Measurements from ENCODE around the gene RMP24. TPM values are rescaled to one million over a fixed set of nuclear protein-coding genes. Genes with fewer than 3 reads are reported as not detected.

The RMP24 gene

Small RNA genes lying within 50 kb of the gene (microRNA-seq; reads per million reads assigned to microRNA genes)
- gene MIR3929 = 4.3 reads per million, percentile 29 among the genes with 10 or more reads in this experiment

Small RNA genes lying within 50 kb of the gene (small RNA-seq; reads per million reads assigned to genes)
- gene MIR3929 (ENCODE audit: insufficient read depth in 2 of 3, insufficient read length in 3 of 3, low read depth in 2 of 3, low replicate concordance in 1 of 3) = 0 to 2.9 (median 1.6) reads per million in 3 experiments

Other genes starting within 250 kb of the RMP24 start
- gene RPRD1A, start 94.9 kb downstream of the RMP24 start, total RNA-seq (2016; rRNA removed; fragmentation: Illumina TruSeq; extraction: Trizol) = 78.2 and 105 TPM in 2 replicates
- gene RPRD1A, start 94.9 kb downstream of the RMP24 start, polyA plus RNA-seq (2011; rRNA removed) = 36.4 and 42.5 TPM in 2 replicates
- gene SLC39A6, start 156.7 kb downstream of the RMP24 start, total RNA-seq (2016; rRNA removed; fragmentation: Illumina TruSeq; extraction: Trizol) = 30.6 and 41.7 TPM in 2 replicates
- 53.5 and 59.2 TPM in 2 replicates for gene SLC39A6, start 156.7 kb downstream of the RMP24 start, polyA plus RNA-seq (2011; rRNA removed)
- gene ELP2, start 157.2 kb downstream of the RMP24 start, total RNA-seq (2016; rRNA removed; fragmentation: Illumina TruSeq; extraction: Trizol) = 100 and 121 TPM in 2 replicates
- 85.0 and 98.7 TPM in 2 replicates for gene ELP2, start 157.2 kb downstream of the RMP24 start, polyA plus RNA-seq (2011; rRNA removed)
- gene MOCOS, start 214.8 kb downstream of the RMP24 start, total RNA-seq (2016; rRNA removed; fragmentation: Illumina TruSeq; extraction: Trizol) = 15.4 and 20.0 TPM in 2 replicates
- gene MOCOS, start 214.8 kb downstream of the RMP24 start, polyA plus RNA-seq (2011; rRNA removed) = 7.7 and 10.1 TPM in 2 replicates